IMR-90 (cell line): ENCODE data around the gene KLHL25. TPM values are rescaled to one million over a fixed set of nuclear protein-coding genes. Genes with fewer than 3 reads are reported as not detected.

Source experiments
- ATAC-seq: fragments of 200-7000 bp; cut with Tn5 transposase; 2 replicates; pipeline ENCODE4 v1.9.1; 2020; ENCODE audit warnings: low read depth, mild to moderate bottlenecking, moderate library complexity
- BruUV-seq: library from RNA; stranded (reverse); fragments of 400-500 nt; replicated peaks from 2 replicates; lab custom pipeline; 2021; lab: Mats Ljungman, UMichigan
- CTCF ChIA-PET: fragments of 300-600 bp; formaldehyde crosslinking; extraction: SDS; loops from one replicate; lab custom pipeline; 2021; ENCODE audit warnings: antibody characterized with exemption; lab: Yijun Ruan, JAX
- POLR2A ChIA-PET: fragments of 300-600 bp; sonication (Branson Sonifier 250); formaldehyde crosslinking; loops from one replicate; lab custom pipeline; 2022; ENCODE audit warnings: antibody characterized with exemption; ENCODE audit not compliant: unreplicated experiment; lab: Charles Lee
- DNase-seq: peaks from one replicate; pipeline ENCODE4 v3.0.0; 2013
- H2AFZ ChIP-seq: replicated peaks from 2 replicates; pipeline ENCODE3; 2013; ENCODE audit warnings: low read length, mild to moderate bottlenecking; ENCODE audit not compliant: poor library complexity
- H2AK5ac ChIP-seq: 2 replicates; pipeline ENCODE4 v1.6.1; 2013; ENCODE audit warnings: low read depth, low read length, inconsistent platforms
- H2AK9ac ChIP-seq: replicated peaks from 2 replicates; pipeline ENCODE3; 2013; ENCODE audit warnings: mild to moderate bottlenecking, low read depth, low read length, moderate library complexity; ENCODE audit not compliant: poor library complexity
- H2BK120ac ChIP-seq: 2 replicates; pipeline ENCODE4 v1.6.1; 2013; ENCODE audit warnings: low read depth, low read length, inconsistent platforms
- H2BK15ac ChIP-seq: 3 replicates; pipeline ENCODE4 v1.6.1; 2013; ENCODE audit warnings: low read depth, low read length, inconsistent platforms
- H2BK20ac ChIP-seq: 2 replicates; pipeline ENCODE4 v1.6.1; 2013; ENCODE audit warnings: low read depth, mild to moderate bottlenecking, inconsistent platforms, low read length, moderate library complexity
- H2BK5ac ChIP-seq: 2 replicates; pipeline ENCODE4 v1.6.1; 2013; ENCODE audit warnings: mild to moderate bottlenecking, low read depth, low read length, inconsistent platforms; ENCODE audit not compliant: poor library complexity, severe bottlenecking
- H3K14ac ChIP-seq: replicated peaks from 2 replicates; pipeline ENCODE4 v1.6.1; 2013; ENCODE audit warnings: low read depth, low read length, inconsistent platforms
- H3K18ac ChIP-seq: 2 replicates; pipeline ENCODE4 v1.6.1; 2013; ENCODE audit warnings: low read depth, low read length, control low read depth
- H3K23ac ChIP-seq: 2 replicates; pipeline ENCODE4 v1.6.1; 2013; ENCODE audit warnings: low read depth, low read length, inconsistent platforms
- H3K27ac ChIP-seq: 2 replicates; pipeline ENCODE4 v1.5.1; 2013; ENCODE audit warnings: mild to moderate bottlenecking, control low read depth, low read length; ENCODE audit not compliant: insufficient read depth
- H3K27me3 ChIP-seq: 2 replicates; pipeline ENCODE4 v1.6.1; 2013; ENCODE audit warnings: low read length; ENCODE audit not compliant: control insufficient read depth, insufficient read depth
- H3K36me3 ChIP-seq: 2 replicates; pipeline ENCODE4 v1.6.1; 2013; ENCODE audit warnings: low read length, mixed read lengths; ENCODE audit not compliant: control insufficient read depth, insufficient read depth
- H3K4ac ChIP-seq: 2 replicates; pipeline ENCODE4 v1.6.1; 2013; ENCODE audit warnings: low read depth, low read length, inconsistent platforms
- H3K4me1 ChIP-seq: 2 replicates; pipeline ENCODE4 v1.6.1; 2013; ENCODE audit warnings: low read length, mixed read lengths; ENCODE audit not compliant: control insufficient read depth, insufficient read depth
- H3K4me2 ChIP-seq: 2 replicates; pipeline ENCODE4 v1.6.1; 2013; ENCODE audit warnings: low read depth, mild to moderate bottlenecking, control low read depth, low read length, moderate library complexity
- H3K4me3 ChIP-seq: 2 replicates; pipeline ENCODE4 v1.5.1; 2013; ENCODE audit warnings: low read depth, mild to moderate bottlenecking, control low read depth, low read length, moderate library complexity; ENCODE audit not compliant: insufficient read depth
- H3K56ac ChIP-seq: 2 replicates; pipeline ENCODE4 v1.6.1; 2013; ENCODE audit warnings: low read length, inconsistent platforms; ENCODE audit not compliant: insufficient read depth; ENCODE audit errors: extremely low read depth
- H3K79me1 ChIP-seq, 2 experiments: 2 replicates each; pipeline ENCODE4 v1.6.1; 2013; ENCODE audit warnings: low read length in 2 of 2, inconsistent platforms in 1 of 2, low read depth in 1 of 2
- H3K9ac ChIP-seq: 2 replicates; pipeline ENCODE4 v1.6.1; 2013; ENCODE audit warnings: low read depth, low read length, control low read depth
- H3K9me1 ChIP-seq: 2 replicates; pipeline ENCODE4 v1.6.1; 2013; ENCODE audit warnings: low read length, inconsistent platforms; ENCODE audit not compliant: insufficient read depth
- H3K9me3 ChIP-seq: 2 replicates; pipeline ENCODE4 v1.6.1; 2013; ENCODE audit warnings: low read length; ENCODE audit not compliant: control insufficient read depth, insufficient read depth
- H4K20me1 ChIP-seq: 2 replicates; pipeline ENCODE4 v1.6.1; 2013; ENCODE audit warnings: low read length, inconsistent platforms; ENCODE audit not compliant: insufficient read depth
- H4K5ac ChIP-seq: 2 replicates; pipeline ENCODE4 v1.6.1; 2013; ENCODE audit warnings: mild to moderate bottlenecking, low read depth, low read length, control low read depth
- H4K8ac ChIP-seq, 2 experiments: 2 replicates each; pipeline ENCODE4 v1.6.1; 2013; ENCODE audit warnings: low read depth in 2 of 2, low read length in 2 of 2, control low read depth in 1 of 2, inconsistent platforms in 1 of 2
- H4K91ac ChIP-seq: 2 replicates; pipeline ENCODE4 v1.6.1; 2013; ENCODE audit warnings: low read depth, low read length, inconsistent platforms; ENCODE audit not compliant: insufficient read depth
- CEBPB ChIP-seq: IDR thresholded peaks from 2 replicates; pipeline ENCODE4 v1.6.1; 2012; ENCODE audit warnings: low read depth, low read length, improper control_type of control experiment
- MAZ ChIP-seq: IDR thresholded peaks from 2 replicates; pipeline ENCODE4 v1.6.1; 2012; ENCODE audit warnings: low read depth, mild to moderate bottlenecking, low read length, improper control_type of control experiment, moderate library complexity, borderline replicate concordance
- POLR2A ChIP-seq: IDR thresholded peaks from 2 replicates; pipeline ENCODE4 v1.6.1; 2012; ENCODE audit warnings: mild to moderate bottlenecking, low read depth, low read length
- RCOR1 ChIP-seq: IDR thresholded peaks from 2 replicates; pipeline ENCODE4 v1.6.1; 2012; ENCODE audit warnings: mild to moderate bottlenecking, low read length, improper control_type of control experiment; ENCODE audit not compliant: insufficient replicate concordance
- RFX5 ChIP-seq: IDR thresholded peaks from 2 replicates; pipeline ENCODE4 v1.8.0; 2012; ENCODE audit warnings: low read depth, mild to moderate bottlenecking, low read length, moderate library complexity
- WGBS, 2 experiments: methylation state at CpG; one replicate each; pipeline versions ENCODE4 v1.1.5 to v1.1.7; 2013; ENCODE audit warnings: missing lambda C conversion rate in 2 of 2; ENCODE audit not compliant: insufficient read length in 1 of 2; ENCODE audit errors: extremely low coverage in 2 of 2; 5-methylcytosine and 5-hydroxymethylcytosine counted together
- dilution Hi-C: fragments of 300-500 bp; cut with HindIII; formaldehyde crosslinking; loops from one replicate; pipeline ENCODE4 v1.14.3; 2018; ENCODE audit warnings: low sequenced_read_pairs; ENCODE audit not compliant: unreplicated experiment
- in situ Hi-C: fragments of 300-500 bp; cut with MboI; formaldehyde crosslinking; loops from 3 replicates; pipeline ENCODE4 v1.14.3; 2019; ENCODE audit warnings: low sequenced_read_pairs, inconsistent platforms, mixed read lengths
- intact Hi-C: fragments of 100-400 bp; cut with micrococcal nuclease; formaldehyde crosslinking; loops from 2 replicates; pipeline ENCODE4 v1.10.0; 2022
- polyA plus RNA-seq, 3 experiments: library from polyadenylated mRNA; depleted of rRNA; stranded (reverse); fragments of >200 nt; gene quantifications; 2 replicates each; pipeline ENCODE4 v1.2.3, GENCODE V29; 2012; ENCODE audit warnings: low replicate concordance in 1 of 3
- total RNA-seq: library from RNA; depleted of rRNA; stranded (reverse); fragments of >200 nt; gene quantifications from 2 replicates; pipeline ENCODE4 v1.2.3, GENCODE V29; 2012

Gene KLHL25
- total and polyA plus RNA-seq, 2 of the 4 experiments (the other 2 are of a cell fraction), result 2.7 to 5.6 TPM

- no peak overlapping the region for H2BK120ac ChIP-seq
- peaks cover 31% of the 10 kb centered on the region for H3K36me3 ChIP-seq
- CTCF ChIA-PET, result interaction anchor here (0.7 to 1.0 kb wide), 2 partner anchors 11 to 372 kb away, joined by 3 read pairs; no protein-coding TSS in a partner anchor
- DNase-seq (no peak), ATAC-seq (no peak)
- no peaks in the 10 kb centered on the region for H3K27me3 ChIP-seq
- no peak overlapping the region for H2AK9ac ChIP-seq
- H3K4me3 ChIP-seq, result no peak overlapping the region
- H3K9me3 ChIP-seq, result no peaks in the 10 kb centered on the region
- no peak overlapping the region for H3K18ac ChIP-seq
- H4K8ac ChIP-seq, result no peak overlapping the region
- H4K91ac ChIP-seq, result no peak overlapping the region
- BruUV-seq, result no TSS peak
- H4K20me1 ChIP-seq, result no peaks in the 10 kb centered on the region
- POLR2A ChIA-PET, result no interaction called here
- H3K9me1 ChIP-seq, result no peaks in the 10 kb centered on the region
- H3K14ac ChIP-seq, result no peak overlapping the region
- H3K9ac ChIP-seq, result no peak overlapping the region
- peaks cover 6% of the 10 kb centered on the region for H3K4me1 ChIP-seq
- H2AK5ac ChIP-seq, result no peak overlapping the region
- no peaks in the 10 kb centered on the region; a peak in 2 of 4 replicates for H3K79me1 ChIP-seq
- no peak overlapping the region for H3K23ac ChIP-seq
- TF ChIP-seq RCOR1, result no peak
- TF ChIP-seq CEBPB, result no peak
- no peak for TF ChIP-seq MAZ
- no peak for TF ChIP-seq POLR2A
- TF ChIP-seq RFX5, result no peak
- H2BK20ac ChIP-seq, result no peak overlapping the region
- H4K5ac ChIP-seq, result no peak overlapping the region
- in situ Hi-C loops, result no loop called here
- no peak overlapping the region for H3K4me2 ChIP-seq
- H3K4ac ChIP-seq, result no peak overlapping the region
- H3K27ac ChIP-seq, result no peak overlapping the region
- WGBS, 2 experiments, result 61% methylated on average over 5 of the region's 10 CpGs; no CpG with 5 or more reads in 1 of the 2 experiments
- no peak overlapping the region for H2AFZ ChIP-seq
- H2BK5ac ChIP-seq, result no peak overlapping the region
- no peak overlapping the region for H3K56ac ChIP-seq
- dilution Hi-C loops, result no loop called here
- intact Hi-C loops, result no loop called here
- H2BK15ac ChIP-seq, result no peak overlapping the region
These were observed 70.5 kb downstream of the KLHL25 start for GRCh38 chr15:85723960-85724945.
